A673 (cell line): ENCODE measurements around the gene PF4V1.

Experiments used
- CTCF ChIP-seq: fragments of 300-800, 200-600 bp; sonication (generic); conservative IDR thresholded peaks from 2 replicates; pipeline ENCODE4 v1.5.1; 2017; ENCODE audit warnings: low read depth, mild to moderate bottlenecking, antibody characterized with exemption, low read length, moderate library complexity, mixed read lengths
- EZH2 ChIP-seq: fragments of 200-600 bp; sonication (generic); IDR thresholded peaks from 2 replicates; pipeline ENCODE4 v1.6.1; 2017; ENCODE audit warnings: borderline replicate concordance, low read depth, mild to moderate bottlenecking, mixed read lengths, antibody characterized with exemption, low read length; ENCODE audit not compliant: poor library complexity, severe bottlenecking

- TF ChIP-seq EZH2: no peak
- no peak for TF ChIP-seq CTCF
Observed at GRCh38 chr4:73897380-73898136, 44.5 kb downstream of the PF4V1 start.
